Karpas-422 (cell line): ENCODE data around the gene ADCY7. TPM values are rescaled to one million over a fixed set of nuclear protein-coding genes. Genes with fewer than 3 reads are reported as not detected.
"Not testable (repeated sequence)": the region's sequence is repeated elsewhere in the genome, so short reads cannot be mapped to it uniquely, and the experiment has no call there.

ENCODE experiments used
- DNase-seq: peaks from one replicate; pipeline ENCODE4 v3.0.0-alpha.2; 2015
- H2AFZ ChIP-seq: fragments of 200-600 bp; sonication (generic); 2 replicates; pipeline ENCODE4 v1.6.1; 2014; ENCODE audit warnings: antibody characterized with exemption, low read length, mixed read lengths
- H3K27ac ChIP-seq: fragments of 200-600 bp; sonication (generic); 2 replicates; pipeline ENCODE4 v1.5.1; 2014; ENCODE audit warnings: mild to moderate bottlenecking, low read length, moderate library complexity
- H3K27me3 ChIP-seq: fragments of 200-600 bp; sonication (generic); 2 replicates; pipeline ENCODE4 v1.6.1; 2014; ENCODE audit warnings: low read length, mixed read lengths
- H3K36me3 ChIP-seq: fragments of 200-600 bp; sonication (generic); 2 replicates; pipeline ENCODE4 v1.6.1; 2014; ENCODE audit warnings: low read length, mixed read lengths; ENCODE audit not compliant: insufficient read depth
- H3K4me1 ChIP-seq: fragments of 200-600 bp; sonication (generic); 2 replicates; pipeline ENCODE4 v1.6.1; 2014; ENCODE audit warnings: mild to moderate bottlenecking, low read length, mixed read lengths
- H3K4me2 ChIP-seq: fragments of 200-600 bp; sonication (generic); 2 replicates; pipeline ENCODE4 v1.6.1; 2014; ENCODE audit warnings: low read length, low read depth, mild to moderate bottlenecking; ENCODE audit not compliant: poor library complexity, severe bottlenecking
- H3K4me3 ChIP-seq: fragments of 200-600 bp; sonication (generic); 2 replicates; pipeline ENCODE4 v1.5.1; 2014; ENCODE audit warnings: mild to moderate bottlenecking, antibody characterized with exemption, low read length, mixed read lengths
- H3K79me2 ChIP-seq: fragments of 200-600 bp; sonication (generic); 2 replicates; pipeline ENCODE4 v1.6.1; 2014; ENCODE audit warnings: mild to moderate bottlenecking, low read length, mixed read lengths
- H3K9ac ChIP-seq: fragments of 200-600 bp; sonication (generic); 2 replicates; pipeline ENCODE4 v1.6.0; 2014; ENCODE audit warnings: low read length
- H3K9me2 ChIP-seq: fragments of 200-600 bp; sonication (generic), shearing (Covaris generic); replicated peaks from 2 replicates; pipeline ENCODE4 v1.6.0; 2014; ENCODE audit warnings: mild to moderate bottlenecking, low read length, moderate library complexity; ENCODE audit not compliant: insufficient read depth
- H3K9me3 ChIP-seq: fragments of 300-700, 200-600 bp; sonication (generic); 2 replicates; pipeline ENCODE4 v1.6.1; 2014; ENCODE audit warnings: low read length, mixed read lengths
- H4K20me1 ChIP-seq: fragments of 200-600 bp; sonication (generic); 2 replicates; pipeline ENCODE4 v1.6.1; 2014; ENCODE audit warnings: mild to moderate bottlenecking, antibody characterized with exemption, low read length, low read depth; ENCODE audit not compliant: insufficient read depth
- total RNA-seq: library from RNA; depleted of rRNA; stranded (reverse); fragments of >200 nt; shearing (Covaris generic); gene quantifications from 2 replicates; pipeline ENCODE4 v1.2.3, GENCODE V29; 2014; ENCODE audit warnings: low replicate concordance

ADCY7 gene
- total RNA-seq, 1 experiment from 2014 or later = 27.5 TPM

DNA sequence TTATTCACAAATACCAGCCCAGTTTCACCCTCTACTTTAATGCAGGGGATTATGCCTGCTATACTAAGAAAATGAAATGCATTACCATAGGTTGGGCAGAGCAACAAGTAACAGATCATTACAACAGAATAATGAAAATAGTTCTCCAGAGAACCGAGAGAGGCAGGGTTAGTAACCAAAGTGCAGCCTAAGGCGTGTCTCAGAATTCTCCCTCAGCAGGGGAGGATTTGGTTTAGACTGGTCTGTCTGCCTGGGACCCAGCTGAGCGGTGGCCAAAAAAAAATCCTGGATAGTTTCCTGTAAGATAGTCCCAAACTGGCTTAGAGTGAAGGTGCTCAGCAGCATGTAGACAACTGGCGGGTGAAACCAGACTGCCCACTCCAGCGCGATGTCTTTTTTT is 30.8 kb upstream of the ADCY7 start:
- Histone ChIP-seq H3K4me2 (no peak overlapping the region), H2AFZ (no peak overlapping the region)

DNA sequence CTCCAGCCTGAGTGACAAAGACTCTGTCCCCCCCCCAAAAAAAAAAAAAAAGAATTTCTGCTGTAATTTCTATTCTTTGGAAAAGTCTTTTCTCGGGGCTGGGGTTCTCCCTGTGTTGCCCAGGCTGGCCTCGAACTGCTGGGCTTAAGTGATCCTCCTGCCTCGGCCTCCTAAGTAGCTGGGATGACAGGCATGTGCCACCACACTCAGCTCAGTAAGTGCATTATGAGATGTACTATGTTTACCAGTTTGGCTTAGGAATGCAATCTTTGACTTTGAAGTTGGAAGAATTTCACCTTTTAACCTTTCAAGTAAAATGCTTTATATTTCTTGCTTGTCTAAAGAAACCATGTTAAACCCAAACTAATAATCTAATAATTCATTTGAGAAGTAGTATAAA is 28.0 kb upstream of the ADCY7 start:
- H3K9me3 ChIP-seq = no peaks in the 10 kb centered on the region
- no peak overlapping the region for H3K9ac ChIP-seq
- no peak overlapping the region for H3K4me3 ChIP-seq
- H2AFZ ChIP-seq = no peak overlapping the region
- H3K79me2 ChIP-seq = no peaks in the 10 kb centered on the region
- no peak overlapping the region for H3K27ac ChIP-seq
- H3K4me2 ChIP-seq = no peak overlapping the region
- DNase-seq = no peak
- no peaks in the 10 kb centered on the region for H3K36me3 ChIP-seq
- no peaks in the 10 kb centered on the region for H3K4me1 ChIP-seq
- H3K9me2 ChIP-seq = no peaks in the 10 kb centered on the region
- no peaks in the 10 kb centered on the region for H4K20me1 ChIP-seq
- H3K27me3 ChIP-seq = no peaks in the 10 kb centered on the region

More for the DNA sequence above, 30.8 kb upstream of the ADCY7 start:
- Histone ChIP-seq H3K27me3 (no peaks in the 10 kb centered on the region), H4K20me1 (no peaks in the 10 kb centered on the region), H3K4me1 (no peaks in the 10 kb centered on the region), H3K27ac (no peak overlapping the region), H3K9ac (no peak overlapping the region), H3K9me3 (no peaks in the 10 kb centered on the region), H3K4me3 (no peak overlapping the region), H3K79me2 (no peaks in the 10 kb centered on the region), H3K36me3 (no peaks in the 10 kb centered on the region), H3K9me2 (no peaks in the 10 kb centered on the region)
- DNase-seq = no peak

GRCh38 chr16:50238868-50239301 is 27.5 kb upstream of the ADCY7 start:
- DNase-seq = no peak
- H3K9ac ChIP-seq = no peak overlapping the region
- H3K4me2 ChIP-seq = no peak overlapping the region
- no peaks in the 10 kb centered on the region for H4K20me1 ChIP-seq
- H3K79me2 ChIP-seq = no peaks in the 10 kb centered on the region
- H3K27me3 ChIP-seq = no peaks in the 10 kb centered on the region
- no peaks in the 10 kb centered on the region for H3K4me1 ChIP-seq
- H2AFZ ChIP-seq = no peak overlapping the region
- H3K4me3 ChIP-seq = no peak overlapping the region
- H3K9me2 ChIP-seq = no peaks in the 10 kb centered on the region
- H3K9me3 ChIP-seq = no peaks in the 10 kb centered on the region
- H3K36me3 ChIP-seq = no peaks in the 10 kb centered on the region
- no peak overlapping the region for H3K27ac ChIP-seq

- H3K27me3 ChIP-seq, H3K4me3 ChIP-seq, H3K36me3 ChIP-seq, H3K9ac ChIP-seq, H3K27ac ChIP-seq, H3K4me2 ChIP-seq, H3K9me3 ChIP-seq, H3K79me2 ChIP-seq, H3K4me1 ChIP-seq, H4K20me1 ChIP-seq, H2AFZ ChIP-seq, H3K9me2 ChIP-seq: not testable (repeated sequence)
- peak; percentile 15 for DNase-seq
Measured at GRCh38 chr16:50243024-50243423, 23.3 kb upstream of the ADCY7 start.

GRCh38 chr16:50244140-50244503 is 22.2 kb upstream of the ADCY7 start:
- H3K9me2 ChIP-seq = no peaks in the 10 kb centered on the region
- H3K36me3 ChIP-seq = no peaks in the 10 kb centered on the region
- DNase-seq = no peak
- no peak overlapping the region for H3K4me2 ChIP-seq
- no peaks in the 10 kb centered on the region for H3K27me3 ChIP-seq
- no peak overlapping the region for H3K4me3 ChIP-seq
- H3K27ac ChIP-seq = no peak overlapping the region
- no peaks in the 10 kb centered on the region for H3K9me3 ChIP-seq
- no peak overlapping the region for H3K9ac ChIP-seq
- no peaks in the 10 kb centered on the region for H3K79me2 ChIP-seq
- H3K4me1 ChIP-seq = peaks cover 6% of the 10 kb centered on the region; the same call in 1 of the 2 replicates
- no peak overlapping the region for H2AFZ ChIP-seq
- no peaks in the 10 kb centered on the region for H4K20me1 ChIP-seq

DNA sequence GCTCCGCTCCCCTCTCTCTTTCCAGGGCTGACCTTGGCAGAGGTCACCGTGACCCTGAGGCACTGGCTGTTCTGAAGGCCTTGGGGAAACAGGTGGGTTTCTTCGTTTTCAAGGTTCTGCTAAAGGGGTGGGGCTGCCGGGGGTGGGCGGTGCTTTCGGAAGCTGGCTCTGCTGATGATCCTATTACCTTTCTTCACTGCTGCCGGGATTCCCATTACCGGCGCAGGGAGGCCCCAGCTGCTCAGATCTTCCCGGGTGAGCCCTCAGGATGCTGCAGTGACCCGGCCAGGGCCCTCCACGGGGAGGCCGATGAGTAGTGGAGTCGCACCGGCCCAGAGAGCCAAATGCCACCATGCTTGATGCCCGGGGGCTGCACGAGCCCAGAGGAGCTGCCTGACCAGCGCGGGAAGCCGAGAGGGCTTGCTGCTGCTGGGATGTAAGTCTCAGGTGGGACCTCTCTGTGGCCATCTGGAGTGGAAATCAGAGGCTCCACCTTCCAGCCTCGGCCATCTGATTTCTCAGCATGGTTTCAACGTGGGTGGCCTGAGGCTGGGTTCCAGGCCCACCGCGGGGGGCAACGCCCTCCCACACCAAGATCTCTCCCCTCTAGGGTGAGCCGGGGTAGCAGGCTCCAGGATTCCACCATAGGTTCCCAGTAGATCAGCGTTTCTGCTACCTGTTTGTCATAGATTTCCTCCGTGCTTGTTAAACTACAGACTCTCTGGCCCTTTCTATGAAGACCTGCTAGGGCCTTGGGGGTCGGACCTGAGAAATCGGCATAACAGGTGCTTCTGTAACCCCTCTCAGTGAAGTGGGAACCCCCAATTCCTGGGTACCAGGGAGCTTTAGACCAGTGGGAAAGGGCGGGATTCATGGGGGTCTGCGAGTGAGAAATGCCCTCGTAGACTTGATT is 21.6 kb upstream of the ADCY7 start:
- Histone ChIP-seq H3K27me3 (no peaks in the 10 kb centered on the region), H4K20me1 (no peaks in the 10 kb centered on the region), H3K9ac (no peak overlapping the region), H3K9me3 (no peaks in the 10 kb centered on the region), H3K4me1 (peaks cover 6% of the 10 kb centered on the region; the same call in 1 of the 2 replicates), H3K9me2 (no peaks in the 10 kb centered on the region), H3K27ac (no peak overlapping the region), H2AFZ (no peak overlapping the region), H3K4me3 (no peak overlapping the region), H3K4me2 (peak overlapping the region; percentile 60), H3K36me3 (no peaks in the 10 kb centered on the region), H3K79me2 (no peaks in the 10 kb centered on the region)
- peak; percentile 31 for DNase-seq

DNA sequence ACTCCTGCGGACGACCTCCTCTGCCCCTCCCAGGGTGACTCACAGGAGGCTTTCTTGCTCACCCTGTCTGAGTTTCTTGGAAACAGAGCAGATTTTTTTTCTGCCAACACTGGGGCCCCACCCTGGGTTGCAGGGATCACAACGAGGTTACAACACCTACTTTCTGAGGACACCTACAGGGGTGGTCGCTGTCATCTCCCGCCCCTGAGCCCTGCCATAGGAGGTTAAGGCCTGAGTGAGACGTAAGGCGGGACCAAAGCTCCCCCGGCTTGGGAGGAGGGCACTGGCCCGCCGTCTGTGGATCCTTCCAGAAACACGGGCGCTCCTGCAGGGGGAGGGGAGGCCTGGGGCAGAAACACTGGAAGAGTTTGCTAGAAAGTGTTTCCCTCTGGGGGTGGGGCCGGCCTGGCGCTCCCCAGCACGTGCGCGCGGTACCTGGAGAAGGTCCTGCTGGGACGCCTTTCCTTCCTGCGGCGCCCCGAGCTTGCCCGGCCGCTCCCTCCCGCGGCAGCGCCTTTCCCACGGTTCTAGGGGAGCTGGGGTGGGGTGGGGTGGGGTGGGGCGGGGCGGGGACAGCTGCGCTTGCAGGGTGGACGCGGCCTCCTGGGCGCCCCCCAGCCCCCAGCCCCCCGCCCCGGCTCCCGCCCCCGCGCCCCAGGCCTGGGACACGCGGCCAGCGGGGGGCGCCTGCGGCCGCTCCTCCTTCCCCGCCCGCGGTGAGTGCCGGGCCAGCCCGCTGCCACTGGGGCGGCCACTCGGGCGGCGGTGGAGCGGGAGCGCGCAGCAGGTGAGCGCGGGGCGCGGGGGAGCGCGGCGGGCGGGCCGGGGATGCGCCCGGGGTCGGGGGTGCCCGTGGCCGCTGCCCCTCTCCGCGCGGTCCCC is 20.7 kb upstream of the ADCY7 start:
- H3K27me3 ChIP-seq = no peaks in the 10 kb centered on the region

More for the DNA sequence above, 20.7 kb upstream of the ADCY7 start:
- H3K9ac ChIP-seq = peak overlapping the region; percentile 39
- H3K4me2 ChIP-seq = peak overlapping the region; percentile 60
- H4K20me1 ChIP-seq = no peaks in the 10 kb centered on the region
- H3K4me3 ChIP-seq = peak overlapping the region; percentile 51; the same call in 1 of the 2 replicates
- DNase-seq = peak; percentile 58
- no peak overlapping the region for H2AFZ ChIP-seq
- H3K9me3 ChIP-seq = no peaks in the 10 kb centered on the region
- H3K36me3 ChIP-seq = no peaks in the 10 kb centered on the region
- no peaks in the 10 kb centered on the region for H3K9me2 ChIP-seq
- no peak overlapping the region for H3K27ac ChIP-seq
- H3K4me1 ChIP-seq = peaks cover 6% of the 10 kb centered on the region; the same call in 1 of the 2 replicates
- H3K79me2 ChIP-seq = no peaks in the 10 kb centered on the region
